ENCODE measurements around the gene POLRMT. TPM values are rescaled to one million over a fixed set of nuclear protein-coding genes. Genes with fewer than 3 reads are reported as not detected.

Gene POLRMT
- total RNA-seq, 4 donors from 2014 or later: 23.2 to 39.7 (median 33.1) TPM

DNA sequence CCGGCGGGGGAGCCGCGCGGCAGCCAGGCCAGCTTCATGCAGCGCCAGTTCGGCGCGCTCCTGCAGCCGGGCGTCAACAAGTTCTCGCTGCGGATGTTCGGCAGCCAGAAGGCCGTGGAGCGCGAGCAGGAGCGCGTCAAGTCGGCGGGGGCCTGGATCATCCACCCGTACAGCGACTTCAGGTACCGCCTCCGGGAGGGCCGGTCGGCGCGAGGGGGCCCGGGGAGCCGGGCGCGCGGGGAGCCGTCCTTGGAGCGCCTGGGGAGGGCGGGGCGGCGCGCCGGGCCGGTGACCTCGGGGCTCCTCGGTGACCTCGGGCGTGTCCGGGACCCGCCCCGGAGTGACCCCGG, 43.0 kb downstream of the POLRMT start:
- WGBS, 2 donors: no CpG with 5 or more reads among the region's 50 CpGs
- DNase-seq: no peak
- Histone ChIP-seq H3K4me1 (peaks cover 0 to 16% of the 10 kb centered on the region in 2 donors), H3K9me3 (no peaks in the 10 kb centered on the region), H3K27me3 (peaks cover 20% of the 10 kb centered on the region), H3K4me3 (replicated peaks in 1 of 3) (no peak overlapping the region), H3K27ac (no peak overlapping the region), H3K36me3 (no peaks in the 10 kb centered on the region)
- TF ChIP-seq POLR2A (IDR thresholded peaks at IDR 0.05): no peak
- TF ChIP-seq, protein P1, sequence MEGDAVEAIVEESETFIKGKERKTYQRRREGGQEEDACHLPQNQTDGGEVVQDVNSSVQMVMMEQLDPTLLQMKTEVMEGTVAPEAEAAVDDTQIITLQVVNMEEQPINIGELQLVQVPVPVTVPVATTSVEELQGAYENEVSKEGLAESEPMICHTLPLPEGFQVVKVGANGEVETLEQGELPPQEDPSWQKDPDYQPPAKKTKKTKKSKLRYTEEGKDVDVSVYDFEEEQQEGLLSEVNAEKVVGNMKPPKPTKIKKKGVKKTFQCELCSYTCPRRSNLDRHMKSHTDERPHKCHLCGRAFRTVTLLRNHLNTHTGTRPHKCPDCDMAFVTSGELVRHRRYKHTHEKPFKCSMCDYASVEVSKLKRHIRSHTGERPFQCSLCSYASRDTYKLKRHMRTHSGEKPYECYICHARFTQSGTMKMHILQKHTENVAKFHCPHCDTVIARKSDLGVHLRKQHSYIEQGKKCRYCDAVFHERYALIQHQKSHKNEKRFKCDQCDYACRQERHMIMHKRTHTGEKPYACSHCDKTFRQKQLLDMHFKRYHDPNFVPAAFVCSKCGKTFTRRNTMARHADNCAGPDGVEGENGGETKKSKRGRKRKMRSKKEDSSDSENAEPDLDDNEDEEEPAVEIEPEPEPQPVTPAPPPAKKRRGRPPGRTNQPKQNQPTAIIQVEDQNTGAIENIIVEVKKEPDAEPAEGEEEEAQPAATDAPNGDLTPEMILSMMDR (IDR thresholded peaks at IDR 0.05): no peak
- intact Hi-C loops (cut with DNase I): no loop called here

DNA sequence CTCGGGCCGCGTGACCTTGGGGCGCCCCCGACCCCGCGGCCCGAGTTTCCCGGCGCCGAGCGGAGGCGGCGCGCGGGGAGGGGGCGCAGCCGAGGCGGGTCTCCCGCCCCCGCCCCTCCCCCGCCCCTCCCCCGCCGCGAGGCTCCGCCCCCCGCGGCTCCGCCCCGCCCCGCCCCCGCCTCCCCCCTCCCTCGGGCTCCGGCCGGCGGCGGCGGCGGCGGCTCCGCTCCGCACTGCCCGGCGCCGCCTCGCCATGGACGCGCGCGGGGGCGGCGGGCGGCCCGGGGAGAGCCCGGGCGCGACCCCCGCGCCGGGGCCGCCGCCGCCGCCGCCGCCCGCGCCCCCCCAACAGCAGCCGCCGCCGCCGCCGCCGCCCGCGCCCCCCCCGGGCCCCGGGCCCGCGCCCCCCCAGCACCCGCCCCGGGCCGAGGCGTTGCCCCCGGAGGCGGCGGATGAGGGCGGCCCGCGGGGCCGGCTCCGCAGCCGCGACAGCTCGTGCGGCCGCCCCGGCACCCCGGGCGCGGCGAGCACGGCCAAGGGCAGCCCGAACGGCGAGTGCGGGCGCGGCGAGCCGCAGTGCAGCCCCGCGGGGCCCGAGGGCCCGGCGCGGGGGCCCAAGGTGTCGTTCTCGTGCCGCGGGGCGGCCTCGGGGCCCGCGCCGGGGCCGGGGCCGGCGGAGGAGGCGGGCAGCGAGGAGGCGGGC, 43.5 kb downstream of the POLRMT start, which contains the start of gene HCN2:
TSS of gene HCN2 (plus strand) at position 189 of the 703 bp plus-strand sequence. CDS start at position 254, 65 bp downstream.
- Histone ChIP-seq H3K36me3 (no peaks in the 10 kb centered on the region), H3K27me3 (peaks cover 20% of the 10 kb centered on the region), H3K27ac (no peak within 1 kb of the TSS), H3K4me3 (replicated peaks in 1 of 3) (no peak within 1 kb of the TSS), H3K9me3 (no peaks in the 10 kb centered on the region), H3K4me1 (peaks cover 0 to 16% of the 10 kb centered on the region in 2 donors)
- intact Hi-C loops (cut with DNase I): no loop called here
- no peak for TF ChIP-seq POLR2A (IDR thresholded peaks at IDR 0.05)
- TF ChIP-seq, protein P1 (IDR thresholded peaks at IDR 0.05): no peak
- no CpG with 5 or more reads among the region's 132 CpGs for WGBS, 2 donors
- DNase-seq: no peak

DNA sequence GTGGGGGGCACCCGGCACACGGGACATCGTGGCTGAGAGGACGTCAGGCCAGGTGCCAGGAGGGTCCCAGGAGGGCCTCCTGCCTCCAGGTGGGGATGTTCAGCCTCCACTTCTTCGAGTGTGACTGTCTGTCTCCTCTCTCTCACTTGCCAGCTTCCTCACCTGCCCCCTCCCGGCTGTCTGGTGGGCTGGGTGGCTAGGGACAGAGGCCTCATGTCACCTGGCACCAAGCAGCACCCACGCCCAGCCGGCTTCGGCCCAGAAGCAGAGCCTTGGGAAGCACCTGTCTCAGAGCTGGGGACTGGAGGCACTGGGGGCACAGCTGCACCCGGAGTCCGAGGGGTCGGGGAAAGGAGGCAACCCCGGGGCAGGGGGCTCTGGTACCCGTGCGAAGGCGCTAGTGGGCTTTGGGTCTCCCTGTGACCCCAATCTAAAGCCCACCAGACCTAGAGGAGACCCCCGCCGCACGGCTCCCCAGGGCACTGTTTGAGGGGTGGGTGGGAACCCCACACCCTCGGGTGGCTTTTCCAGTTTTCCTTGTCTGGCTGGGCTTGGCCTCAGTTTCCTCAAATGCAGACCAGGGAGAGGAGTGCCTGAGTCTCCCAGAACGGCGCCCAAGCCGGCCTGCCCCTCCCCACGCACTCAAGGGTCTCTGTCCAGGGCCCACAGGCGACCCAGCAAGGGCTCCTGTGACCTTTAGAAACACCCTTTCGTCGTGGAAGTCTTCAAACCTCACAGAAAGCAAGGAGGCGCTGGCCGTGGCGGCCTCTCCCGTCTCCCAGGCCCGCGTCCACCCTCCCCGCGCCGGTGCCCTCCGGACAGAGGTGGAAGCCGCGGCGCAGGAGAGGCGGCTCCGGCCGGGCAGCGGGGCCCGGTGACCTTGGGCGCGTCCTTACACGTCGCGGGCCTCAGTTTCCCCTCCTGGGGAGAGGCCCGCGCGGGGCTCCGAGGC, 44.3 kb downstream of the POLRMT start:
- intact Hi-C loops (cut with DNase I): no loop called here
- Histone ChIP-seq H3K4me3 (replicated peaks in 1 of 3) (no peak overlapping the region), H3K9me3 (no peaks in the 10 kb centered on the region), H3K27ac (no peak overlapping the region), H3K36me3 (no peaks in the 10 kb centered on the region), H3K4me1 (peaks cover 0 to 16% of the 10 kb centered on the region in 2 donors), H3K27me3 (peaks cover 20% of the 10 kb centered on the region)
- WGBS, 2 donors: 44 to 45% methylated on average over 6 to 12 of the region's 54 CpGs
- no peak for DNase-seq
- TF ChIP-seq, protein P1 (IDR thresholded peaks at IDR 0.05): no peak
- TF ChIP-seq POLR2A (IDR thresholded peaks at IDR 0.05): no peak

DNA sequence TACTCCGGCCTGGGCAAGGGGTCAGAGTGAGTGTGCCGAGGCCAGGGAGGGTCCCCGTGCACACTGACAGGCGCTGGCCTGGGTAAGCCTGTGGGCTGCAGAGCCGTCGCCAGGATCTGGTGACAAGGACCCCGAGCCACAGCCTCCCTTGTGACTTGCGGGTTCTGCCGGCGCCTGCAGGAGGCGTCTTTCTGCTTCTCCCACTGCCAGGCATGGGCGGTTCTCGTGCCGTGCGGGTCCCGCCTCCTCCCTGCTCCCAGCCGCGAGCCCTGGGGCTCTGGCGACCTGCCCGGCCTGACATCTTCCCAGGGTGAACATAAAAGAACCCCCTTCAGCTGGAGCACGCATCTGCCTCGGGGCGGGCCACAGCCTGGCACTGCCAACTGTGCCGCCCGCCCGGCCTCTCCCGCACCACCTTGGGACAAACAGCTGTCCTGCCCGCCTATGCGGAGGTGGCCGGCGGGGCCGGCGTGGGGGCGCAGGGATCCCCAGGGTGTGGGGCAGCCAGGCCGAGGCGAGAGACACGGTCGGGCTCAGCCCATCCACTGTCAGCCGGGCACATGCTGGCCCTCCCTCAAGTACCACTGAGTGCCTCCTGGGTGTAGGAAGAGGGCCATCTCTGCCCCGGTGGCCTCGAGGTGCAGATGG, 45.1 kb downstream of the POLRMT start:
- peaks cover 0 to 16% of the 10 kb centered on the region in 2 donors for H3K4me1 ChIP-seq
- no peak overlapping the region for H3K4me3 ChIP-seq (replicated peaks in 1 of 3)
- 4 to 5% methylated on average over 17 to 20 of the region's 41 CpGs for WGBS, 2 donors
- peaks cover 20% of the 10 kb centered on the region for H3K27me3 ChIP-seq
- TF ChIP-seq, protein P1 (IDR thresholded peaks at IDR 0.05): peak in 2 of 6 experiments; percentile 11 to 25
- TF ChIP-seq POLR2A (IDR thresholded peaks at IDR 0.05): no peak
- peaks cover 4 to 5% of the 10 kb centered on the region in 2 donors for H3K36me3 ChIP-seq
- no peak overlapping the region for H3K27ac ChIP-seq
- intact Hi-C loops (cut with DNase I): no loop called here
- DNase-seq: peak; percentile 49 to 51
- H3K9me3 ChIP-seq: no peaks in the 10 kb centered on the region
